GM12801 (cell line): ENCODE data around the gene BUD13.

Source experiments
- CTCF ChIP-seq: IDR thresholded peaks from one replicate; pipeline ENCODE4 v1.5.1; 2011; ENCODE audit warnings: control low read depth; ENCODE audit not compliant: insufficient read length; ENCODE audit errors: extremely low read depth

Gene BUD13

GRCh38 chr11:116773203-116774097 is 663 bp upstream of the BUD13 start:
- no peak for TF ChIP-seq CTCF

GRCh38 chr11:116771935-116772334 is 852 bp downstream of the BUD13 start:
- TF ChIP-seq CTCF: no peak

- no peak for TF ChIP-seq CTCF
These were observed 10.7 kb downstream of the BUD13 start for GRCh38 chr11:116762132-116762531.

GRCh38 chr11:116750070-116750718 is 22.6 kb downstream of the BUD13 start:
- no peak for TF ChIP-seq CTCF

- no peak for TF ChIP-seq CTCF
These were observed 30.7 kb downstream of the BUD13 start for GRCh38 chr11:116742104-116742503.

- no peak for TF ChIP-seq CTCF
These were observed 32.0 kb downstream of the BUD13 start for GRCh38 chr11:116740741-116741140.

- TF ChIP-seq CTCF: no peak
These were observed 33.8 kb downstream of the BUD13 start for GRCh38 chr11:116738975-116739374.
